ENCODE measurements around the gene HTR3D.

DNA sequence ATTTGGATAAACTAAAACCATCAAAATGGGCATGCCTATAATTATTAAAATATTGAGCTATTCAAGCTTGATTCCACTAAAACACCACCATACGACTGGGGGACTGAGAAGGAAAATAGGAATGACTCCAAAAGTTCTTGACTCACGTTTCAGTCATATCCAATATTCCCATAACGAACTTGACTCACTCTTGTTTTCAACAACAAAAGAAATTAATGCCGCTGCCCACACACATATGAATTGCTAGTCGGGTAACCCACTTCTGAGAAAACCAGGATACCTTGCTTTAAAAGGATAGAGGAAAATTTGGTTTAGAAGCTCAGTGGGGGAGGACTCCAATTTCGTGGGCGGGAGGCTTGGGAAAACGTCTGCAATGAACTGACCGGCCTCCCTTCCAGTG lies 26.5 kb downstream of the HTR3D start:
- TF ChIP-seq, protein P1, sequence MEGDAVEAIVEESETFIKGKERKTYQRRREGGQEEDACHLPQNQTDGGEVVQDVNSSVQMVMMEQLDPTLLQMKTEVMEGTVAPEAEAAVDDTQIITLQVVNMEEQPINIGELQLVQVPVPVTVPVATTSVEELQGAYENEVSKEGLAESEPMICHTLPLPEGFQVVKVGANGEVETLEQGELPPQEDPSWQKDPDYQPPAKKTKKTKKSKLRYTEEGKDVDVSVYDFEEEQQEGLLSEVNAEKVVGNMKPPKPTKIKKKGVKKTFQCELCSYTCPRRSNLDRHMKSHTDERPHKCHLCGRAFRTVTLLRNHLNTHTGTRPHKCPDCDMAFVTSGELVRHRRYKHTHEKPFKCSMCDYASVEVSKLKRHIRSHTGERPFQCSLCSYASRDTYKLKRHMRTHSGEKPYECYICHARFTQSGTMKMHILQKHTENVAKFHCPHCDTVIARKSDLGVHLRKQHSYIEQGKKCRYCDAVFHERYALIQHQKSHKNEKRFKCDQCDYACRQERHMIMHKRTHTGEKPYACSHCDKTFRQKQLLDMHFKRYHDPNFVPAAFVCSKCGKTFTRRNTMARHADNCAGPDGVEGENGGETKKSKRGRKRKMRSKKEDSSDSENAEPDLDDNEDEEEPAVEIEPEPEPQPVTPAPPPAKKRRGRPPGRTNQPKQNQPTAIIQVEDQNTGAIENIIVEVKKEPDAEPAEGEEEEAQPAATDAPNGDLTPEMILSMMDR (IDR thresholded peaks at IDR 0.05; ENCODE audit: low read depth, low read length) = no peak
- no peak for TF ChIP-seq EZH2phosphoT487 (IDR thresholded peaks at IDR 0.05; ENCODE audit: low read depth)
